IPS-NIHi7 (cell line): ENCODE results near the gene WFDC10A.
"Not testable (repeated sequence)": the region's sequence is repeated elsewhere in the genome, so short reads cannot be mapped to it uniquely, and the experiment has no call there.

Experiments used
- DNase-seq: peaks from one replicate; pipeline ENCODE4 v3.0.0; 2012; ENCODE audit warnings: mixed read lengths; ENCODE audit errors: extremely low spot score

Gene WFDC10A

DNA sequence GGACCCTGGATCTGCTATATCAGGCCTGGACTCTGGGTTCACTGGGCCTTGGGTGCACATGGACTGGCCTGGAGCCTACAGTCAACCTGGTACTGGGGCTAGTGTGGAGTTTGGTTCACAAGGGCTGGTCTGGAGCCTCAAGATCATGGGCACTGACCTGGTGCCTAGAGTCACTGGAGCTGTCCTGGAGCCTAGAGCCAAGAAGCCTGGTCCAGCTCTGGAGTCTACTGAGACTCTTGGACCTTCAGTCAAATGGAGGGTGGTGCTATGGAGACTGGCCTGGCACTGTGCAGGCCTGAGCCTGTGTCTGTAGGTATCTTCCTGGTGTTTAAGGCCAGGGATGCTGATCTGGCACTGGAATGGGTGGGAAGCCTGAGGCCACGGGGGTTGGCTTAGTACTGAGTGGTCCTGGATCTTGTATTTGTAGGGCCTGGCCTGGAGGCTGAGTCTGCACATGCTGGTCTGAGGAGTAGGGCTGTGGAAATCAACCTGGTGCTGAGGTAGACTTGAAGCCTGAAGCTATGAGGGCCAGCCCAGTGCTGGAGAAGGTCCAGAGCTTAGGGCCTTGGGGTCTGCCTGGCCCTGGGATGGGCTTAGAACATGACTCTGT, 18.0 kb downstream of the WFDC10A start:
- no peak for DNase-seq

GRCh38 chr20:45649312-45649863, 19.8 kb downstream of the WFDC10A start:
- no peak for DNase-seq

DNA sequence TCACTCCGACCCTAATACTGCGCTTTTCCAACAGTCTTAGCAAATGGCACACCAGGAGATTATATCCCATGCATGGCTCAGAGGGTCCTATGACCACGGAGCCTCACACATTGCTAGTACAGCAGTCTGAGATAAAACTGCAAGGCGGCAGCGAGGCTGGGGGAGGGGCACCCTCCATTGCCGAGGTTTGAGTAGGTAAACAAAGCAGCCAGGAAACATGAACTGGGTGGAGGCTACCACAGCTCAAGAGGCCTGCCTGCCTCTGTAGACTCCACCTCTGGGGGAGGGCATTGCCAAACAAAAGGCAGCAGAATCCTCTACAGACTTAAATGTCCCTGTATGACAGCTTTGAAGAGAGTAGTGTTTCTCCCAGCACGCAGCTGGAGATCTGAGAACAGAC, 22.2 kb downstream of the WFDC10A start:
- not testable (repeated sequence) for DNase-seq

GRCh38 chr20:45657038-45657437, 27.5 kb downstream of the WFDC10A start:
- DNase-seq = not testable (repeated sequence)

GRCh38 chr20:45670139-45670538, 40.6 kb downstream of the WFDC10A start, which contains the start of gene WFDC11:
WFDC11 (minus strand) TSS chr20:45670239; CDS start chr20:45650600, 19,639 bp downstream.
- DNase-seq = no peak

- no peak for DNase-seq
These were observed 43.2 kb downstream of the WFDC10A start for GRCh38 chr20:45672765-45673164.

DNA sequence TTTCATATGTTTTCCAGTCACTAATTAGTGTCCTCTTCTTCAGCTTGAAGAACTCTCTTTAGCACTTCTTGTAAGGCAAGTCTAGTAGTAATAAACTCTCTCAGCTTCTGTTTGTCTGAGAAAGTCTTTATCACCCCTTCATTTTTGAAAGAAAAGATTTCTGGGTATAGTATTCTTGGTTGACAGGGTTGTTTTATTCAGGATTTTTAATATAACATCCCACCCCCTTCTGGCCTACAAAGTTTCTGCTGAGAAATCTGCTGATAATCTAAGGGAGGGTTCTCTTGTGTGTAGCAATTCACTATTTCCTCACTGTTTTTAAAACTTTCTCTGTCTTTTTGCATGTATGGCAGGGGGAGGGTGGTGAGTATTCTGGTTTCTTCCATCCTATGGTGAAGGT, 50.1 kb downstream of the WFDC10A start:
- no peak for DNase-seq
